HEK293 (cell line): ENCODE measurements around the gene ARSD.
"Not testable (repeated sequence)": the region's sequence is repeated elsewhere in the genome, so short reads cannot be mapped to it uniquely, and the experiment has no call there.

Experiments
- CTCF ChIA-PET: fragments of 350-600 bp; formaldehyde crosslinking; extraction: SDS; loops from one replicate; lab custom pipeline; 2021; ENCODE audit warnings: antibody characterized with exemption; lab: Yijun Ruan, JAX
- POLR2A ChIA-PET: fragments of 300-600 bp; formaldehyde crosslinking; extraction: SDS; loops from one replicate; lab custom pipeline; 2020; ENCODE audit warnings: antibody characterized with exemption, inconsistent platforms; lab: Yijun Ruan, JAX
- H3K27ac ChIP-seq: fragments of 200-500 bp; sonication (Bioruptor generic); 2 replicates; pipeline ENCODE4 v1.5.1; 2014; ENCODE audit warnings: low read depth, low read length, control low read depth, inconsistent platforms; ENCODE audit errors: extremely low read depth
- H3K36me3 ChIP-seq, 2 experiments: fragments of 200-500 bp in 1 of 2; sonication (Bioruptor generic) in 1 of 2; 1 replicate in 1 of 2; 2 replicates in 1 of 2; pipeline ENCODE4 v1.5.1; 2014 to 2017; ENCODE audit warnings: inconsistent platforms in 2 of 2, low read length in 2 of 2; ENCODE audit not compliant: control insufficient read depth in 2 of 2, insufficient read depth in 1 of 2
- H3K4me1 ChIP-seq: fragments of 200-500 bp; sonication (Bioruptor generic); 2 replicates; pipeline ENCODE4 v1.5.1; 2014; ENCODE audit warnings: mild to moderate bottlenecking, low read length, inconsistent platforms; ENCODE audit not compliant: control insufficient read depth, insufficient read depth
- H3K4me3 ChIP-seq: 2 replicates; pipeline ENCODE4 v1.5.1; 2011; ENCODE audit warnings: low read depth, mild to moderate bottlenecking, control low read depth, low read length, moderate library complexity
- H3K9me3 ChIP-seq: fragments of 200-500 bp; sonication (Bioruptor generic); 2 replicates; pipeline ENCODE4 v1.5.1; 2014; ENCODE audit warnings: low read depth, low read length, inconsistent platforms; ENCODE audit not compliant: control insufficient read depth, insufficient read depth
- GFI1B ChIP-seq: fragments of 450-650 bp; formaldehyde crosslinking; IDR thresholded peaks from 2 replicates; pipeline ENCODE4 v1.5.1; 2016; ENCODE audit warnings: missing biosample characterization, missing genetic modification characterization
- HOXD13 ChIP-seq: sonication (generic); formaldehyde crosslinking; IDR thresholded peaks from 2 replicates; pipeline ENCODE4 v1.8.0; 2022; ENCODE audit warnings: missing genetic modification reagents, borderline replicate concordance
- IKZF3 ChIP-seq: fragments of 450-650 bp; IDR thresholded peaks from 2 replicates; pipeline ENCODE4 v1.5.0; 2018; ENCODE audit warnings: missing biosample characterization, mild to moderate bottlenecking, missing genetic modification characterization, moderate library complexity
- MZF1 ChIP-seq: fragments of 450-650 bp; formaldehyde crosslinking; IDR thresholded peaks from 2 replicates; pipeline ENCODE4 v1.5.1; 2017; ENCODE audit warnings: missing biosample characterization, missing genetic modification characterization, borderline replicate concordance
- ZEB2 ChIP-seq: fragments of 450-650 bp; formaldehyde crosslinking; IDR thresholded peaks from 2 replicates; pipeline ENCODE4 v1.5.1; 2016; ENCODE audit warnings: missing biosample characterization, missing genetic modification characterization
- ZFHX2 ChIP-seq: fragments of 450-650 bp; formaldehyde crosslinking; conservative IDR thresholded peaks from 2 replicates; pipeline ENCODE4 v1.5.1; 2016; ENCODE audit warnings: missing biosample characterization, missing genetic modification characterization
- ZFP41 ChIP-seq: fragments of 450-650 bp; formaldehyde crosslinking; IDR thresholded peaks from 2 replicates; pipeline ENCODE4 v1.5.1; 2016; ENCODE audit warnings: missing biosample characterization, missing genetic modification characterization, borderline replicate concordance
- ZIC2 ChIP-seq: fragments of 450-650 bp; formaldehyde crosslinking; IDR thresholded peaks from 2 replicates; pipeline ENCODE4 v1.5.1; 2016; ENCODE audit warnings: missing biosample characterization, missing genetic modification characterization
- ZNF121 ChIP-seq: fragments of 450-650 bp; formaldehyde crosslinking; IDR thresholded peaks from 2 replicates; pipeline ENCODE4 v1.5.1; 2016; ENCODE audit warnings: missing biosample characterization, missing genetic modification characterization
- ZNF138 ChIP-seq: fragments of 450-650 bp; formaldehyde crosslinking; IDR thresholded peaks from 2 replicates; pipeline ENCODE4 v1.5.1; 2016; ENCODE audit warnings: missing biosample characterization, missing genetic modification characterization, borderline replicate concordance
- ZNF19 ChIP-seq: fragments of 450-650 bp; formaldehyde crosslinking; IDR thresholded peaks from 2 replicates; pipeline ENCODE4; 2016; ENCODE audit warnings: missing biosample characterization, missing genetic modification characterization, low read depth
- ZNF350 ChIP-seq: fragments of 450-650 bp; formaldehyde crosslinking; IDR thresholded peaks from 2 replicates; pipeline ENCODE4 v1.5.0; 2017; ENCODE audit warnings: missing biosample characterization, mild to moderate bottlenecking, missing genetic modification characterization
- ZNF560 ChIP-seq: fragments of 450-650 bp; formaldehyde crosslinking; IDR thresholded peaks from 2 replicates; pipeline ENCODE4 v1.5.1; 2017; ENCODE audit warnings: missing biosample characterization, missing genetic modification characterization, borderline replicate concordance
- ZNF585B ChIP-seq: fragments of 450-650 bp; formaldehyde crosslinking; IDR thresholded peaks from 2 replicates; pipeline ENCODE4 v1.5.1; 2016; ENCODE audit warnings: missing biosample characterization, missing genetic modification characterization
- ZNF629 ChIP-seq: fragments of 450-650 bp; formaldehyde crosslinking; IDR thresholded peaks from 2 replicates; pipeline ENCODE4 v1.5.1; 2017; ENCODE audit warnings: missing biosample characterization, missing genetic modification characterization
- ZNF658 ChIP-seq: fragments of 450-650 bp; formaldehyde crosslinking; IDR thresholded peaks from 2 replicates; pipeline ENCODE4; 2016; ENCODE audit warnings: missing biosample characterization, missing genetic modification characterization
- TF ChIP-seq, protein P1 (sequence below): fragments of 450-650 bp; formaldehyde crosslinking; IDR thresholded peaks from 2 replicates; pipeline ENCODE4 v1.5.1; 2016; ENCODE audit warnings: missing biosample characterization, missing genetic modification characterization
- TF ChIP-seq, protein P2 (sequence below): fragments of 450-650 bp; formaldehyde crosslinking; IDR thresholded peaks from 2 replicates; pipeline ENCODE4 v1.5.1; 2017; ENCODE audit warnings: missing biosample characterization, missing genetic modification characterization

ARSD gene

DNA sequence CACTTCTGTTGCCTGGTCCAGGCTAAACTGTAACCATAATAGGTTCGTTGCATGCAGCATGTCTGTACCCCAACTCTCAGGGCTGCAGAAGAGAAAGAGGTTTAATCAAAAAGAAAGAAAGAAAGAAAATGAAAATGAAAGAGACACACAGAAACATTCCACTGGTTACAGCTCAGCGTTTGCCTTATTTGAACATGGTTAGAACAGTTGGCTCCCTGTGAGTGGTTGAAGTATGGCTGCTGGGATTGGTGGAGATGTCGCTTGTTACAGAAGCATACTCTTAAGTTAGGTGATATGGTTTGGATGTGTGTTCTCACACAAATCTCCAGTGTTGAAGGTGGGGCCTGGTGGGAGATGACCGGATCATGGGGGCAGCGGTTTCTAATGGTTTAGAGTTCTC lies 36.3 kb downstream of the ARSD start (continued):
- TF ChIP-seq, protein P1, sequence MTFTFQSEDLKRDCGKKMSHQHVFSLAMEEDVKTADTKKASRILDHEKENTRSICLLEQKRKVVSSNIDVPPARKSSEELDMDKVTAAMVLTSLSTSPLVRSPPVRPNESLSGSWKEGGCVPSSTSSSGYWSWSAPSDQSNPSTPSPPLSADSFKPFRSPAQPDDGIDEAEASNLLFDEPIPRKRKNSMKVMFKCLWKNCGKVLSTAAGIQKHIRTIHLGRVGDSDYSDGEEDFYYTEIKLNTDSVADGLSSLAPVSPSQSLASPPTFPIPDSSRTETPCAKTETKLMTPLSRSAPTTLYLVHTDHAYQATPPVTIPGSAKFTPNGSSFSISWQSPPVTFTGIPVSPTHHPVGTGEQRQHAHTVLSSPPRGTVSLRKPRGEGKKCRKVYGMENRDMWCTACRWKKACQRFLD (tag by site-specific recombination) = no peak
- TF ChIP-seq ZFP41 (tag by site-specific recombination) (no peak), IKZF3 (tag by site-specific recombination) (no peak), ZEB2 (tag by site-specific recombination) (no peak), ZNF19 (tag by site-specific recombination) (no peak)

GRCh38 chrX:2890536-2891460 lies 38.3 kb downstream of the ARSD start:
- CTCF ChIA-PET = interaction anchor here (0.6 kb wide), 1 partner anchor 680 kb away, joined by 3 read pairs; no protein-coding TSS in a partner anchor
- H3K36me3 ChIP-seq, H3K27ac ChIP-seq, H3K4me3 ChIP-seq, POLR2A ChIA-PET, H3K9me3 ChIP-seq, H3K4me1 ChIP-seq: not testable (repeated sequence)

- H3K9me3 ChIP-seq, H3K36me3 ChIP-seq, POLR2A ChIA-PET, H3K27ac ChIP-seq, H3K4me1 ChIP-seq, H3K4me3 ChIP-seq: not testable (repeated sequence)
- CTCF ChIA-PET = interaction anchor here (0.6 kb wide), 1 partner anchor 681 kb away, joined by 3 read pairs; no protein-coding TSS in a partner anchor
- 0 out of 2 replicates have a peak, but pooled peaks have one; percentile 29 for TF ChIP-seq HOXD13 (CRISPR knock-in tag)
These were observed 39.2 kb downstream of the ARSD start for GRCh38 chrX:2889706-2890490.

DNA sequence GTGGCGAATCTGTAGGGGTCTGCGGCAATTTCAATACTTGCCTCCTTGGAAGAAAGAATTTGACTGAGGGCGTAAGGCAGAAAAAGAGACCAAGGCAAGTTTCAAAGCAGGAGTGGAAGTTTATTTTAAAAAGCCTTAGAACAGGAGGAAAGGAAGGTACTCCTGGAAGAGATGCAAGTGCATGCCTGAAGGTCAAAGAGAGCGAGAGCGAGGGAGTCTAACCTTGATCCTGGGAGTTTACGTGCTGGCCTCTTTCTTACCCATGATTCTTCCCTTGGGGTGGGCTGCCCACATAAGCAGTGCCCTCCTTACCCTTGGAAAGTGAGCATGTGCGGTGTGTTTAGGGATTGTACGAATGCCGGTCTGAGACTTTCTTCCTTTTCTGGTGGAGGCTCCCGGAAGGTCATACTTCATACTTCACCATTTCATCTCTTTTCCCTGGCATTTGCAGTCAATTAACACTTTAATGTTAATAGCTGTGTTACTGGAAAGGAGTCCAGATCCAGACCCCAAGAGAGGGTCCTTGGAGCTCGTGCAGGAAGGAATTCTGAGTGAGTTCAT lies 40.0 kb downstream of the ARSD start:
- no peak for TF ChIP-seq ZNF585B (tag by site-specific recombination)
- TF ChIP-seq, protein P2, sequence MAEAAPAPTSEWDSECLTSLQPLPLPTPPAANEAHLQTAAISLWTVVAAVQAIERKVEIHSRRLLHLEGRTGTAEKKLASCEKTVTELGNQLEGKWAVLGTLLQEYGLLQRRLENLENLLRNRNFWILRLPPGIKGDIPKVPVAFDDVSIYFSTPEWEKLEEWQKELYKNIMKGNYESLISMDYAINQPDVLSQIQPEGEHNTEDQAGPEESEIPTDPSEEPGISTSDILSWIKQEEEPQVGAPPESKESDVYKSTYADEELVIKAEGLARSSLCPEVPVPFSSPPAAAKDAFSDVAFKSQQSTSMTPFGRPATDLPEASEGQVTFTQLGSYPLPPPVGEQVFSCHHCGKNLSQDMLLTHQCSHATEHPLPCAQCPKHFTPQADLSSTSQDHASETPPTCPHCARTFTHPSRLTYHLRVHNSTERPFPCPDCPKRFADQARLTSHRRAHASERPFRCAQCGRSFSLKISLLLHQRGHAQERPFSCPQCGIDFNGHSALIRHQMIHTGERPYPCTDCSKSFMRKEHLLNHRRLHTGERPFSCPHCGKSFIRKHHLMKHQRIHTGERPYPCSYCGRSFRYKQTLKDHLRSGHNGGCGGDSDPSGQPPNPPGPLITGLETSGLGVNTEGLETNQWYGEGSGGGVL (tag by site-specific recombination) = no peak
- TF ChIP-seq ZNF350 = no peak
- TF ChIP-seq, all 188 proteins: peak for 0
- Histone ChIP-seq H3K27ac (no peak overlapping the region), H3K9me3 (no peaks in the 10 kb centered on the region), H3K36me3 (no peaks in the 10 kb centered on the region), H3K4me3 (no peak overlapping the region), H3K4me1 (no peaks in the 10 kb centered on the region)
- POLR2A ChIA-PET = no interaction called here
- CTCF ChIA-PET = interaction anchor here (0.6 kb wide), 1 partner anchor 66 kb away, joined by 6 read pairs; no protein-coding TSS in a partner anchor

- ChIA-PET CTCF (no interaction called here), POLR2A (no interaction called here)
- no peaks in the 10 kb centered on the region for H3K9me3 ChIP-seq
- no peaks in the 10 kb centered on the region for H3K4me1 ChIP-seq
- H3K36me3 ChIP-seq = no peaks in the 10 kb centered on the region
- H3K4me3 ChIP-seq = no peak overlapping the region
- H3K27ac ChIP-seq = no peak overlapping the region
- TF ChIP-seq ZNF138 (tag by site-specific recombination) = no peak
- no peak for TF ChIP-seq GFI1B (tag by site-specific recombination)
- no peak for TF ChIP-seq ZNF560 (tag by site-specific recombination)
- TF ChIP-seq ZFHX2 (tag by site-specific recombination) = no peak
- no peak for TF ChIP-seq ZNF658 (tag by site-specific recombination)
- TF ChIP-seq HOXD13 (CRISPR knock-in tag) = no peak
- TF ChIP-seq ZIC2 (tag by site-specific recombination) = no peak
- no peak for TF ChIP-seq MZF1 (tag by site-specific recombination)
- no peak for TF ChIP-seq ZNF629
- no peak for TF ChIP-seq ZNF121 (tag by site-specific recombination)
These were observed 40.8 kb downstream of the ARSD start for GRCh38 chrX:2888309-2888708.
